PC-3 (cell line): ENCODE data around the gene TANGO2. TPM values are rescaled to one million over a fixed set of nuclear protein-coding genes. Genes with fewer than 3 reads are reported as not detected.

Source experiments
- ATAC-seq: fragments of 200-7000 bp; cut with Tn5 transposase; 2 replicates; pipeline ENCODE4 v1.9.1; 2020; ENCODE audit warnings: mild to moderate bottlenecking, moderate library complexity
- BruUV-seq: library from RNA; stranded (reverse); fragments of 400-500 nt; replicated peaks from 2 replicates; lab custom pipeline; 2021; lab: Mats Ljungman, UMichigan
- CTCF ChIA-PET: fragments of 300-600 bp; sonication (Branson Sonifier 250); formaldehyde crosslinking; loops from one replicate; lab custom pipeline; 2022; ENCODE audit warnings: antibody characterized with exemption; lab: Charles Lee
- POLR2A ChIA-PET: fragments of 300-600 bp; sonication (Branson Sonifier 250); formaldehyde crosslinking; loops from one replicate; lab custom pipeline; 2022; ENCODE audit warnings: antibody characterized with exemption; ENCODE audit not compliant: unreplicated experiment; lab: Charles Lee
- DNase-seq: peaks from one replicate; pipeline ENCODE4 v3.0.0-alpha.2; 2015
- H2AFZ ChIP-seq: fragments of 300-600 bp; sonication (generic); 2 replicates; pipeline ENCODE4 v1.6.0; 2016; ENCODE audit warnings: antibody characterized with exemption, low read length
- H3F3A ChIP-seq: fragments of 300-600 bp; sonication (generic); one replicate; pipeline ENCODE4 v1.6.0; 2017; ENCODE audit warnings: antibody characterized with exemption, low read length, control low read depth, mild to moderate bottlenecking; ENCODE audit not compliant: unreplicated experiment
- H3K27ac ChIP-seq: fragments of 300-600 bp; sonication (generic); 2 replicates; pipeline ENCODE4 v1.5.1; 2016; ENCODE audit warnings: mild to moderate bottlenecking, low read length
- H3K27me3 ChIP-seq: fragments of 300-600 bp; sonication (generic); 2 replicates; pipeline ENCODE4 v1.6.1; 2016; ENCODE audit warnings: low read length, mixed read lengths
- H3K36me3 ChIP-seq: fragments of 300-600 bp; sonication (generic); 2 replicates; pipeline ENCODE4 v1.6.1; 2016; ENCODE audit warnings: low read depth, mixed run types, low read length, mixed read lengths
- H3K4me1 ChIP-seq: fragments of 300-600 bp; sonication (generic); 2 replicates; pipeline ENCODE4 v1.5.1; 2016; ENCODE audit warnings: low read length; ENCODE audit not compliant: insufficient read depth
- H3K4me2 ChIP-seq: fragments of 300-600 bp; sonication (generic); 2 replicates; pipeline ENCODE4 v1.6.0; 2016; ENCODE audit warnings: low read length
- H3K4me3 ChIP-seq: fragments of 300-600 bp; sonication (generic); 2 replicates; pipeline ENCODE4 v1.5.1; 2016; ENCODE audit warnings: mild to moderate bottlenecking, low read length, mixed read lengths
- H3K79me2 ChIP-seq: fragments of 300-600 bp; sonication (generic); 2 replicates; pipeline ENCODE4 v1.6.1; 2017; ENCODE audit warnings: low read length, mixed read lengths
- H3K9ac ChIP-seq: fragments of 300-600 bp; sonication (generic); 2 replicates; pipeline ENCODE4 v1.6.0; 2016; ENCODE audit warnings: mild to moderate bottlenecking, low read length
- H3K9me2 ChIP-seq: fragments of 300-600 bp; sonication (generic); replicated peaks from 2 replicates; pipeline ENCODE4 v1.6.1; 2016; ENCODE audit warnings: mixed run types, low read length, mixed read lengths
- H3K9me3 ChIP-seq: fragments of 300-600 bp; sonication (generic); 2 replicates; pipeline ENCODE4 v1.6.1; 2016; ENCODE audit warnings: low read length, mixed read lengths
- H4K20me1 ChIP-seq: fragments of 300-600 bp; sonication (generic); 2 replicates; pipeline ENCODE4 v1.6.1; 2016; ENCODE audit warnings: low read length, mixed read lengths
- EZH2 ChIP-seq: fragments of 300-600 bp; sonication (generic); IDR thresholded peaks from one replicate; pipeline ENCODE4 v1.6.1; 2017; ENCODE audit warnings: antibody characterized with exemption, mild to moderate bottlenecking, low read length; ENCODE audit not compliant: unreplicated experiment
- EZH2phosphoT487 ChIP-seq: fragments of 300-600 bp; sonication (generic); IDR thresholded peaks from 2 replicates; pipeline ENCODE4 v1.6.1; 2018; ENCODE audit warnings: mild to moderate bottlenecking, antibody characterized with exemption, low read length, borderline replicate concordance
- intact Hi-C: fragments of 100-400 bp; cut with micrococcal nuclease; formaldehyde crosslinking; loops from 2 replicates; pipeline ENCODE4 v1.9.0; 2023
- total RNA-seq: library from RNA; depleted of rRNA; stranded (reverse); fragments of >200 nt; gene quantifications from 2 replicates; pipeline ENCODE4 v1.2.3, GENCODE V29; 2014
- TF ChIP-seq, protein P1 (sequence below): fragments of 300-600 bp; sonication (generic); conservative IDR thresholded peaks from 2 replicates; pipeline ENCODE4 v1.5.1; 2017; ENCODE audit warnings: antibody characterized with exemption, low read depth, mild to moderate bottlenecking, low read length

TANGO2 gene
- total RNA-seq, 1 experiment from 2014 or later, result 23.5 TPM

DNA sequence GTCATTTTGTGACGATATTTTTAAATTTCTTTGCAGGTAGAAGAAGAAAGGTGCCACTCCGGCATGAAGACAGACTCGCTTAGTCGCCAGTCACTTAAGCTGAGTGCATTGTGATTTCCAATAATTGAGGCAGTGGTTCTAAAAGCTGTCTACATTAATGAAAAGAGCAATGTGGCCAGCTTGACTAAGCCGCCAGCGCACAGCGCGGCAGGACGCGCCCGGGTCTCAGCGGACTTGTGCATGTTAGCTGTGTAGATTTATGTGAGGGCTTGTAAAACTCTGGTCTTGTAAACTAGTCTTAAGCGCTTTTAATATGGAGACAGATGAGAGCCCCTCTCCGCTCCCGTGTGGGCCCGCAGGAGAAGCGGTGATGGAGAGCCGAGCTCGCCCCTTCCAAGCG, 64.7 kb downstream of the TANGO2 start:
- Histone ChIP-seq H3K4me1 (peaks cover 13% of the 10 kb centered on the region), H3K27me3 (no peaks in the 10 kb centered on the region), H2AFZ (no peak overlapping the region), H3K9me3 (no peaks in the 10 kb centered on the region), H3K4me3 (no peak overlapping the region), H3K9ac (no peak overlapping the region), H3K79me2 (peaks cover 72% of the 10 kb centered on the region), H3K36me3 (peaks cover 54% of the 10 kb centered on the region), H3K27ac (no peak overlapping the region), H3F3A (no peaks in the 10 kb centered on the region), H4K20me1 (peaks cover 40% of the 10 kb centered on the region), H3K9me2 (no peaks in the 10 kb centered on the region), H3K4me2 (no peak overlapping the region)
- intact Hi-C loops, result no loop called here
- ATAC-seq, result no peak
- ChIA-PET POLR2A (no interaction called here), CTCF (no interaction called here)
- TF ChIP-seq, protein P1, sequence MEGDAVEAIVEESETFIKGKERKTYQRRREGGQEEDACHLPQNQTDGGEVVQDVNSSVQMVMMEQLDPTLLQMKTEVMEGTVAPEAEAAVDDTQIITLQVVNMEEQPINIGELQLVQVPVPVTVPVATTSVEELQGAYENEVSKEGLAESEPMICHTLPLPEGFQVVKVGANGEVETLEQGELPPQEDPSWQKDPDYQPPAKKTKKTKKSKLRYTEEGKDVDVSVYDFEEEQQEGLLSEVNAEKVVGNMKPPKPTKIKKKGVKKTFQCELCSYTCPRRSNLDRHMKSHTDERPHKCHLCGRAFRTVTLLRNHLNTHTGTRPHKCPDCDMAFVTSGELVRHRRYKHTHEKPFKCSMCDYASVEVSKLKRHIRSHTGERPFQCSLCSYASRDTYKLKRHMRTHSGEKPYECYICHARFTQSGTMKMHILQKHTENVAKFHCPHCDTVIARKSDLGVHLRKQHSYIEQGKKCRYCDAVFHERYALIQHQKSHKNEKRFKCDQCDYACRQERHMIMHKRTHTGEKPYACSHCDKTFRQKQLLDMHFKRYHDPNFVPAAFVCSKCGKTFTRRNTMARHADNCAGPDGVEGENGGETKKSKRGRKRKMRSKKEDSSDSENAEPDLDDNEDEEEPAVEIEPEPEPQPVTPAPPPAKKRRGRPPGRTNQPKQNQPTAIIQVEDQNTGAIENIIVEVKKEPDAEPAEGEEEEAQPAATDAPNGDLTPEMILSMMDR, result no peak
- TF ChIP-seq EZH2, result no peak
- TF ChIP-seq EZH2phosphoT487, result no peak
- no peak for DNase-seq
- no TSS peak for BruUV-seq

DNA sequence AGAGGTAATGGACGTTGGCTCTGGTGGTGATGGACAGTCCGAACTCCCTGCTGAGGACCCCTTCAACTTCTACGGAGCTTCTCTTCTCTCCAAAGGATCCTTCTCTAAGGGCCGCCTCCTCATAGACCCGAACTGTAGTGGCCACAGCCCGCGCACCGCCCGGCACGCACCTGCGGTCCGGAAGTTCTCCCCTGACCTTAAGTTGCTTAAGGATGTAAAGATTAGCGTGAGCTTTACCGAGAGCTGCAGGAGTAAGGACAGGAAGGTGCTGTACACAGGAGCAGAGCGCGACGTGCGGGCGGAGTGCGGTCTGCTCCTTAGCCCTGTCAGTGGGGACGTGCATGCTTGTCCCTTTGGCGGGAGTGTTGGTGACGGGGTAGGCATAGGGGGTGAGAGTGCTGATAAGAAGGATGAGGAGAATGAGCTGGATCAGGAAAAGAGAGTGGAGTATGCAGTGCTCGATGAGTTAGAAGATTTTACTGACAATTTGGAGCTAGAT, 65.2 kb downstream of the TANGO2 start:
- Histone ChIP-seq H3K9me3 (no peaks in the 10 kb centered on the region), H3K4me3 (no peak overlapping the region), H3K4me1 (peaks cover 13% of the 10 kb centered on the region), H3K27ac (no peak overlapping the region), H3K36me3 (peaks cover 57% of the 10 kb centered on the region), H4K20me1 (peaks cover 40% of the 10 kb centered on the region), H3K27me3 (no peaks in the 10 kb centered on the region), H2AFZ (no peak overlapping the region), H3F3A (no peaks in the 10 kb centered on the region), H3K9me2 (no peaks in the 10 kb centered on the region), H3K4me2 (no peak overlapping the region), H3K9ac (no peak overlapping the region), H3K79me2 (peaks cover 67% of the 10 kb centered on the region)
- TF ChIP-seq, protein P1, result no peak
- TF ChIP-seq EZH2phosphoT487 (no peak), EZH2 (no peak)
- DNase-seq (no peak), ATAC-seq (no peak)
- ChIA-PET POLR2A (no interaction called here), CTCF (no interaction called here)
- intact Hi-C loops, result no loop called here
- no TSS peak for BruUV-seq

DNA sequence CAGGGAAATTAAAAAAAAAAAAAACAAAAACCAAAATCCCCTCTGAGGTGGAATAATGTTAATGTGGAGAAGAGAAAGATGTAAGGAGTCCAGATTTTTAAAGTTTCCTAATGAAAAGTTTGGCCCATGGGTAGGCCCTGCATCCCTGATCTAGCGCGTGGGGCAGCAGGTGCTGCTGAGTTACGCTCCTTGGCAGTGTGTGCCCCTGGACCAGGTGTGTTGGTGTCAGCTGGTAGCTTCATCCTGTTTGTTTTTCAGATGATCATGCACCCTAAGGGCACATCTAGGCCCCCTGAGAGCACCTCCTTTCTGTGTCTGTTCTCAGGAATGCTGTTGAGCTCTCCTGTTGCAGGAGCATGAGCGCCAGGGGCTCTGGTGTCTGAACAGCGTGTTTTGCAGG, 65.9 kb downstream of the TANGO2 start:
- peaks cover 40% of the 10 kb centered on the region for H4K20me1 ChIP-seq
- BruUV-seq, result no TSS peak
- H3K9me2 ChIP-seq, result no peaks in the 10 kb centered on the region
- peaks cover 63% of the 10 kb centered on the region for H3K36me3 ChIP-seq
- ChIA-PET POLR2A (no interaction called here), CTCF (no interaction called here)
- ATAC-seq (no peak), DNase-seq (no peak)
- H3K4me3 ChIP-seq, result no peak overlapping the region
- peaks cover 9% of the 10 kb centered on the region for H3K4me1 ChIP-seq
- H3K27ac ChIP-seq, result no peak overlapping the region
- no peaks in the 10 kb centered on the region for H3F3A ChIP-seq
- intact Hi-C loops, result no loop called here
- no peaks in the 10 kb centered on the region for H3K9me3 ChIP-seq
- H3K79me2 ChIP-seq, result peaks cover 61% of the 10 kb centered on the region
- TF ChIP-seq EZH2, result no peak
- TF ChIP-seq EZH2phosphoT487, result no peak
- TF ChIP-seq, protein P1, result no peak
- H3K4me2 ChIP-seq, result no peak overlapping the region
- no peak overlapping the region for H3K9ac ChIP-seq
- H2AFZ ChIP-seq, result no peak overlapping the region
- no peaks in the 10 kb centered on the region for H3K27me3 ChIP-seq
